WTC11 (cell line): Measurements from ENCODE around the gene DNAH9. TPM values are rescaled to one million over a fixed set of nuclear protein-coding genes. Genes with fewer than 3 reads are reported as not detected.

Experiments
- ATAC-seq: fragments of 200-7000 bp; cut with Tn5 transposase; 2 replicates; pipeline ENCODE4 v1.10.0; 2021; ENCODE audit warnings: mild to moderate bottlenecking, moderate library complexity
- CTCF ChIA-PET: fragments of 300-600 bp; sonication (Branson Sonifier 250); formaldehyde crosslinking; loops from one replicate; lab custom pipeline; 2021; ENCODE audit warnings: antibody characterized with exemption; lab: Charles Lee
- POLR2A ChIA-PET: fragments of 350-600 bp; sonication (Branson Sonifier 250); formaldehyde crosslinking; loops from one replicate; lab custom pipeline; 2021; ENCODE audit warnings: antibody characterized with exemption; lab: Charles Lee
- DNase-seq: peaks from one replicate; pipeline ENCODE4 v3.0.0; 2021; ENCODE audit warnings: low spot score
- H3K27ac Mint-ChIP-seq: 2 replicates; pipeline ENCODE4 v1.8.0; 2021; ENCODE audit warnings: mixed read lengths
- H3K27me3 Mint-ChIP-seq: 2 replicates; pipeline ENCODE4 v1.8.0; 2021; ENCODE audit warnings: low read depth, mild to moderate bottlenecking, moderate library complexity, mixed read lengths
- H3K36me3 Mint-ChIP-seq: 2 replicates; pipeline ENCODE4 v1.8.0; 2021; ENCODE audit warnings: mixed read lengths
- H3K4me1 Mint-ChIP-seq: 2 replicates; pipeline ENCODE4 v1.8.0; 2022; ENCODE audit warnings: mixed read lengths
- H3K4me3 Mint-ChIP-seq: 2 replicates; pipeline ENCODE4 v1.8.0; 2021; ENCODE audit warnings: mild to moderate bottlenecking, moderate library complexity, mixed read lengths
- H3K9me3 Mint-ChIP-seq: 2 replicates; pipeline ENCODE4 v1.8.0; 2021; ENCODE audit warnings: mixed read lengths
- CTCF ChIP-seq: fragments of 200-600 bp; IDR thresholded peaks from 2 replicates; pipeline ENCODE4 v1.8.0; 2022; ENCODE audit warnings: antibody characterized with exemption
- ESRRA ChIP-seq: sonication (generic); formaldehyde crosslinking; IDR thresholded peaks from 2 replicates; pipeline ENCODE4 v1.8.1; 2022; ENCODE audit warnings: mild to moderate bottlenecking, missing genetic modification reagents, borderline replicate concordance
- FOXP4 ChIP-seq: sonication (generic); formaldehyde crosslinking; IDR thresholded peaks from 2 replicates; pipeline ENCODE4 v1.8.0; 2022; ENCODE audit warnings: mild to moderate bottlenecking, missing genetic modification reagents
- NFATC4 ChIP-seq: fragments of 250-450 bp; sonication (Bioruptor Pico); IDR thresholded peaks from 2 replicates; pipeline ENCODE4 v1.9.0; 2021; ENCODE audit warnings: mild to moderate bottlenecking
- NR3C1 ChIP-seq: sonication (generic); formaldehyde crosslinking; conservative IDR thresholded peaks from 2 replicates; pipeline ENCODE4 v1.8.1; 2023; ENCODE audit warnings: low read depth, mild to moderate bottlenecking, missing genetic modification reagents
- RORB ChIP-seq: fragments of 250-450 bp; sonication (Bioruptor Pico); IDR thresholded peaks from 2 replicates; pipeline ENCODE4 v1.9.0; 2021; ENCODE audit warnings: mild to moderate bottlenecking
- SMAD3 ChIP-seq: sonication (generic); formaldehyde crosslinking; IDR thresholded peaks from 2 replicates; pipeline ENCODE4 v1.8.0; 2022; ENCODE audit warnings: missing genetic modification reagents, mild to moderate bottlenecking, borderline replicate concordance
- SP1 ChIP-seq: sonication (generic); formaldehyde crosslinking; conservative IDR thresholded peaks from 2 replicates; pipeline ENCODE4 v1.8.1; 2022; ENCODE audit warnings: missing genetic modification reagents
- TCF7 ChIP-seq: sonication (generic); formaldehyde crosslinking; IDR thresholded peaks from 2 replicates; pipeline ENCODE4 v1.8.0; 2022; ENCODE audit warnings: mild to moderate bottlenecking, low read depth, missing genetic modification reagents, moderate library complexity
- TP53 ChIP-seq: sonication (generic); formaldehyde crosslinking; IDR thresholded peaks from 2 replicates; pipeline ENCODE4 v1.8.1; 2023; ENCODE audit warnings: mild to moderate bottlenecking, missing genetic modification reagents
- USF2 ChIP-seq: sonication (generic); formaldehyde crosslinking; IDR thresholded peaks from 2 replicates; pipeline ENCODE4 v1.8.1; 2023; ENCODE audit warnings: mild to moderate bottlenecking, missing genetic modification reagents, moderate library complexity
- ZNF317 ChIP-seq: sonication (generic); formaldehyde crosslinking; IDR thresholded peaks from 2 replicates; pipeline ENCODE4 v1.8.1; 2023; ENCODE audit warnings: low read depth, mild to moderate bottlenecking, moderate library complexity, missing genetic modification reagents, borderline replicate concordance
- ZNF423 ChIP-seq: fragments of 250-450 bp; sonication (Bioruptor Pico); IDR thresholded peaks from 2 replicates; pipeline ENCODE4 v2.1.2; 2022; ENCODE audit warnings: mild to moderate bottlenecking, moderate library complexity
- total RNA-seq: library from RNA; stranded (reverse); gene quantifications from 3 replicates; pipeline ENCODE4 v1.2.3, GENCODE V29; 2021
- TF ChIP-seq, protein P1 (sequence below): fragments of 250-450 bp; sonication (Bioruptor Pico); IDR thresholded peaks from 2 replicates; pipeline ENCODE4 v2.1.2; 2022; ENCODE audit warnings: mild to moderate bottlenecking, moderate library complexity
- TF ChIP-seq, protein P2 (sequence below): sonication (generic); formaldehyde crosslinking; IDR thresholded peaks from 2 replicates; pipeline ENCODE4 v1.8.1; 2023; ENCODE audit warnings: mild to moderate bottlenecking, missing genetic modification reagents, moderate library complexity
- TF ChIP-seq, protein P3 (sequence below): sonication (generic); formaldehyde crosslinking; IDR thresholded peaks from 2 replicates; pipeline ENCODE4 v1.8.0; 2022; ENCODE audit warnings: missing genetic modification reagents
- TF ChIP-seq, protein P4 (sequence below): fragments of 250-450 bp; sonication (Bioruptor Pico); IDR thresholded peaks from 2 replicates; pipeline ENCODE4 v1.8.0; 2021; ENCODE audit warnings: mild to moderate bottlenecking
- TF ChIP-seq, protein P5 (sequence below): sonication (generic); formaldehyde crosslinking; IDR thresholded peaks from 2 replicates; pipeline ENCODE4 v1.8.0; 2022; ENCODE audit warnings: mild to moderate bottlenecking, missing genetic modification reagents

The DNAH9 gene
- total RNA-seq, 1 experiment from 2014 or later = 0.31 TPM

- H3K9me3 Mint-ChIP-seq = peaks cover 37% of the 10 kb centered on the region
- CTCF ChIA-PET = interaction anchor here (0.7 to 1.5 kb wide), 13 partner anchors 9 to 753 kb away, joined by 3 to 24 read pairs (median 3); no protein-coding TSS in a partner anchor
- DNase-seq = peak; percentile 67
- H3K4me1 Mint-ChIP-seq = no peaks in the 10 kb centered on the region; the same call in 1 of the 2 replicates
- no peaks in the 10 kb centered on the region for H3K27me3 Mint-ChIP-seq
- POLR2A ChIA-PET = interaction anchor here (0.5 kb wide), 1 partner anchor 147 kb away, joined by 4 read pairs; no protein-coding TSS in a partner anchor
- H3K27ac Mint-ChIP-seq = no peak overlapping the region
- peak; percentile 85 for ATAC-seq
- no peak for TF ChIP-seq USF2 (CRISPR knock-in tag)
- TF ChIP-seq CTCF = 0 out of 2 replicates have a peak, but pooled peaks have one; percentile 15
- TF ChIP-seq, protein P1, sequence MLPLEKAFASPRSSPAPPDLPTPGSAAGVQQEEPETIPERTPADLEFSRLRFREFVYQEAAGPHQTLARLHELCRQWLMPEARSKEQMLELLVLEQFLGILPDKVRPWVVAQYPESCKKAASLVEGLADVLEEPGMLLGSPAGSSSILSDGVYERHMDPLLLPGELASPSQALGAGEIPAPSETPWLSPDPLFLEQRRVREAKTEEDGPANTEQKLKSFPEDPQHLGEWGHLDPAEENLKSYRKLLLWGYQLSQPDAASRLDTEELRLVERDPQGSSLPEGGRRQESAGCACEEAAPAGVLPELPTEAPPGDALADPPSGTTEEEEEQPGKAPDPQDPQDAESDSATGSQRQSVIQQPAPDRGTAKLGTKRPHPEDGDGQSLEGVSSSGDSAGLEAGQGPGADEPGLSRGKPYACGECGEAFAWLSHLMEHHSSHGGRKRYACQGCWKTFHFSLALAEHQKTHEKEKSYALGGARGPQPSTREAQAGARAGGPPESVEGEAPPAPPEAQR (CRISPR knock-in tag) = no peak
- TF ChIP-seq SP1 (CRISPR knock-in tag) = no peak
- TF ChIP-seq ESRRA (CRISPR knock-in tag) = no peak
- TF ChIP-seq, protein P2, sequence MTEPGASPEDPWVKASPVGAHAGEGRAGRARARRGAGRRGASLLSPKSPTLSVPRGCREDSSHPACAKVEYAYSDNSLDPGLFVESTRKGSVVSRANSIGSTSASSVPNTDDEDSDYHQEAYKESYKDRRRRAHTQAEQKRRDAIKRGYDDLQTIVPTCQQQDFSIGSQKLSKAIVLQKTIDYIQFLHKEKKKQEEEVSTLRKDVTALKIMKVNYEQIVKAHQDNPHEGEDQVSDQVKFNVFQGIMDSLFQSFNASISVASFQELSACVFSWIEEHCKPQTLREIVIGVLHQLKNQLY (CRISPR knock-in tag) = no peak
- peaks cover 20% of the 10 kb centered on the region for H3K36me3 Mint-ChIP-seq
- no peak overlapping the region for H3K4me3 Mint-ChIP-seq
Observed at GRCh38 chr17:11628374-11628773, 30.1 kb downstream of the DNAH9 start.

- H3K4me1 Mint-ChIP-seq = no peaks in the 10 kb centered on the region; the same call in 1 of the 2 replicates
- H3K36me3 Mint-ChIP-seq = peaks cover 16% of the 10 kb centered on the region
- H3K27ac Mint-ChIP-seq = no peak overlapping the region
- CTCF ChIA-PET = interaction anchor here (1.0 to 1.5 kb wide), 8 partner anchors 9 to 753 kb away, joined by 3 to 24 read pairs (median 3); no protein-coding TSS in a partner anchor
- DNase-seq (no peak), ATAC-seq (no peak)
- no peak overlapping the region for H3K4me3 Mint-ChIP-seq
- POLR2A ChIA-PET = no interaction called here
- H3K27me3 Mint-ChIP-seq = no peaks in the 10 kb centered on the region; the same call in 1 of the 2 replicates
- peaks cover 34% of the 10 kb centered on the region for H3K9me3 Mint-ChIP-seq
- TF ChIP-seq SMAD3 (CRISPR knock-in tag) (no peak), ZNF423 (CRISPR knock-in tag) (no peak), NR3C1 (CRISPR knock-in tag) (no peak), TP53 (CRISPR knock-in tag) (no peak), NFATC4 (CRISPR knock-in tag) (no peak), RORB (no peak), FOXP4 (no peak), ZNF317 (CRISPR knock-in tag) (no peak), TCF7 (no peak)
- TF ChIP-seq, protein P3, sequence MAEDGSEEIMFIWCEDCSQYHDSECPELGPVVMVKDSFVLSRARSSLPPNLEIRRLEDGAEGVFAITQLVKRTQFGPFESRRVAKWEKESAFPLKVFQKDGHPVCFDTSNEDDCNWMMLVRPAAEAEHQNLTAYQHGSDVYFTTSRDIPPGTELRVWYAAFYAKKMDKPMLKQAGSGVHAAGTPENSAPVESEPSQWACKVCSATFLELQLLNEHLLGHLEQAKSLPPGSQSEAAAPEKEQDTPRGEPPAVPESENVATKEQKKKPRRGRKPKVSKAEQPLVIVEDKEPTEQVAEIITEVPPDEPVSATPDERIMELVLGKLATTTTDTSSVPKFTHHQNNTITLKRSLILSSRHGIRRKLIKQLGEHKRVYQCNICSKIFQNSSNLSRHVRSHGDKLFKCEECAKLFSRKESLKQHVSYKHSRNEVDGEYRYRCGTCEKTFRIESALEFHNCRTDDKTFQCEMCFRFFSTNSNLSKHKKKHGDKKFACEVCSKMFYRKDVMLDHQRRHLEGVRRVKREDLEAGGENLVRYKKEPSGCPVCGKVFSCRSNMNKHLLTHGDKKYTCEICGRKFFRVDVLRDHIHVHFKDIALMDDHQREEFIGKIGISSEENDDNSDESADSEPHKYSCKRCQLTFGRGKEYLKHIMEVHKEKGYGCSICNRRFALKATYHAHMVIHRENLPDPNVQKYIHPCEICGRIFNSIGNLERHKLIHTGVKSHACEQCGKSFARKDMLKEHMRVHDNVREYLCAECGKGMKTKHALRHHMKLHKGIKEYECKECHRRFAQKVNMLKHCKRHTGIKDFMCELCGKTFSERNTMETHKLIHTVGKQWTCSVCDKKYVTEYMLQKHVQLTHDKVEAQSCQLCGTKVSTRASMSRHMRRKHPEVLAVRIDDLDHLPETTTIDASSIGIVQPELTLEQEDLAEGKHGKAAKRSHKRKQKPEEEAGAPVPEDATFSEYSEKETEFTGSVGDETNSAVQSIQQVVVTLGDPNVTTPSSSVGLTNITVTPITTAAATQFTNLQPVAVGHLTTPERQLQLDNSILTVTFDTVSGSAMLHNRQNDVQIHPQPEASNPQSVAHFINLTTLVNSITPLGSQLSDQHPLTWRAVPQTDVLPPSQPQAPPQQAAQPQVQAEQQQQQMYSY (CRISPR knock-in tag) = no peak
- TF ChIP-seq, protein P4, sequence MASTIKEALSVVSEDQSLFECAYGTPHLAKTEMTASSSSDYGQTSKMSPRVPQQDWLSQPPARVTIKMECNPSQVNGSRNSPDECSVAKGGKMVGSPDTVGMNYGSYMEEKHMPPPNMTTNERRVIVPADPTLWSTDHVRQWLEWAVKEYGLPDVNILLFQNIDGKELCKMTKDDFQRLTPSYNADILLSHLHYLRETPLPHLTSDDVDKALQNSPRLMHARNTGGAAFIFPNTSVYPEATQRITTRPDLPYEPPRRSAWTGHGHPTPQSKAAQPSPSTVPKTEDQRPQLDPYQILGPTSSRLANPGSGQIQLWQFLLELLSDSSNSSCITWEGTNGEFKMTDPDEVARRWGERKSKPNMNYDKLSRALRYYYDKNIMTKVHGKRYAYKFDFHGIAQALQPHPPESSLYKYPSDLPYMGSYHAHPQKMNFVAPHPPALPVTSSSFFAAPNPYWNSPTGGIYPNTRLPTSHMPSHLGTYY (CRISPR knock-in tag) = no peak
- TF ChIP-seq, protein P5, sequence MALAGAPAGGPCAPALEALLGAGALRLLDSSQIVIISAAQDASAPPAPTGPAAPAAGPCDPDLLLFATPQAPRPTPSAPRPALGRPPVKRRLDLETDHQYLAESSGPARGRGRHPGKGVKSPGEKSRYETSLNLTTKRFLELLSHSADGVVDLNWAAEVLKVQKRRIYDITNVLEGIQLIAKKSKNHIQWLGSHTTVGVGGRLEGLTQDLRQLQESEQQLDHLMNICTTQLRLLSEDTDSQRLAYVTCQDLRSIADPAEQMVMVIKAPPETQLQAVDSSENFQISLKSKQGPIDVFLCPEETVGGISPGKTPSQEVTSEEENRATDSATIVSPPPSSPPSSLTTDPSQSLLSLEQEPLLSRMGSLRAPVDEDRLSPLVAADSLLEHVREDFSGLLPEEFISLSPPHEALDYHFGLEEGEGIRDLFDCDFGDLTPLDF = no peak
- TF ChIP-seq, protein P2 (CRISPR knock-in tag) = no peak
Observed at GRCh38 chr17:11628831-11629230, 30.6 kb downstream of the DNAH9 start.
